Type B pancreatic cell (in vitro differentiated cells): ENCODE measurements around the gene SUSD1. TPM values are rescaled to one million over a fixed set of nuclear protein-coding genes. Genes with fewer than 3 reads are reported as not detected.

ENCODE experiments used
- DNase-seq: peaks from one replicate; pipeline ENCODE4 v3.0.0; 2021; ENCODE audit warnings: mixed read lengths; ENCODE audit not compliant: unreplicated experiment; ENCODE audit errors: extremely low spot score
- H3K27ac Mint-ChIP-seq: 2 replicates; pipeline ENCODE4 v1.8.0; 2021; ENCODE audit warnings: mild to moderate bottlenecking, mixed read lengths
- H3K27me3 Mint-ChIP-seq: 2 replicates; pipeline ENCODE4 v1.8.0; 2021; ENCODE audit warnings: mixed read lengths
- H3K36me3 Mint-ChIP-seq: 2 replicates; pipeline ENCODE4 v1.8.0; 2021; ENCODE audit warnings: mixed read lengths
- H3K4me1 Mint-ChIP-seq: one replicate; pipeline ENCODE4 v1.8.0; 2021; ENCODE audit warnings: mixed read lengths; ENCODE audit not compliant: unreplicated experiment
- H3K4me3 Mint-ChIP-seq: 2 replicates; pipeline ENCODE4 v1.8.0; 2021; ENCODE audit warnings: mild to moderate bottlenecking, mixed read lengths
- H3K9me3 Mint-ChIP-seq: 2 replicates; pipeline ENCODE4 v1.8.0; 2021; ENCODE audit warnings: mixed read lengths
- CTCF ChIP-seq: fragments of 200-600 bp; sonication (generic); conservative IDR thresholded peaks from 2 replicates; pipeline ENCODE4 v1.5.0; 2021; ENCODE audit warnings: antibody characterized with exemption, mild to moderate bottlenecking
- total RNA-seq: library from RNA; stranded (reverse); gene quantifications from 2 replicates; pipeline ENCODE4 v1.2.1, GENCODE V29; 2021; ENCODE audit warnings: low replicate concordance

The SUSD1 gene
- total RNA-seq, 1 donor from 2014 or later, result 16.3 TPM

- Mint-ChIP-seq H3K4me1 (no peaks in the 10 kb centered on the region), H3K27ac (no peak overlapping the region), H3K4me3 (no peak overlapping the region), H3K9me3 (no peaks in the 10 kb centered on the region), H3K27me3 (no peaks in the 10 kb centered on the region), H3K36me3 (peaks cover 10% of the 10 kb centered on the region)
- no peak for TF ChIP-seq CTCF
- no peak for DNase-seq
Measured at GRCh38 chr9:112149211-112149610, 25.9 kb downstream of the SUSD1 start.

GRCh38 chr9:112145886-112146285 lies 29.2 kb downstream of the SUSD1 start:
- no peak for TF ChIP-seq CTCF
- peaks cover 18% of the 10 kb centered on the region for H3K36me3 Mint-ChIP-seq
- no peak for DNase-seq
- H3K27me3 Mint-ChIP-seq, result no peaks in the 10 kb centered on the region
- no peaks in the 10 kb centered on the region for H3K4me1 Mint-ChIP-seq
- no peaks in the 10 kb centered on the region for H3K9me3 Mint-ChIP-seq
- H3K4me3 Mint-ChIP-seq, result no peak overlapping the region
- no peak overlapping the region for H3K27ac Mint-ChIP-seq

GRCh38 chr9:112144807-112145206 lies 30.3 kb downstream of the SUSD1 start:
- TF ChIP-seq CTCF, result no peak
- Mint-ChIP-seq H3K36me3 (peaks cover 18% of the 10 kb centered on the region), H3K4me1 (no peaks in the 10 kb centered on the region), H3K9me3 (no peaks in the 10 kb centered on the region), H3K27ac (no peak overlapping the region), H3K27me3 (no peaks in the 10 kb centered on the region), H3K4me3 (no peak overlapping the region)
- no peak for DNase-seq

- Mint-ChIP-seq H3K9me3 (no peaks in the 10 kb centered on the region), H3K4me3 (no peak overlapping the region), H3K27ac (no peak overlapping the region), H3K27me3 (no peaks in the 10 kb centered on the region), H3K36me3 (peaks cover 14% of the 10 kb centered on the region), H3K4me1 (no peaks in the 10 kb centered on the region)
- TF ChIP-seq CTCF, result no peak
- no peak for DNase-seq
Measured at GRCh38 chr9:112142420-112142819, 32.7 kb downstream of the SUSD1 start.

- Mint-ChIP-seq H3K4me1 (no peaks in the 10 kb centered on the region), H3K9me3 (no peaks in the 10 kb centered on the region), H3K36me3 (peaks cover 13% of the 10 kb centered on the region), H3K27me3 (no peaks in the 10 kb centered on the region), H3K27ac (no peak overlapping the region), H3K4me3 (no peak overlapping the region)
- no peak for DNase-seq
- TF ChIP-seq CTCF, result no peak
Measured at GRCh38 chr9:112140936-112141335, 34.2 kb downstream of the SUSD1 start.

- no peaks in the 10 kb centered on the region for H3K27me3 Mint-ChIP-seq
- H3K36me3 Mint-ChIP-seq, result peaks cover 22% of the 10 kb centered on the region
- DNase-seq, result no peak
- TF ChIP-seq CTCF, result no peak
- no peak overlapping the region for H3K4me3 Mint-ChIP-seq
- H3K27ac Mint-ChIP-seq, result no peak overlapping the region
- H3K4me1 Mint-ChIP-seq, result no peaks in the 10 kb centered on the region
- no peaks in the 10 kb centered on the region for H3K9me3 Mint-ChIP-seq
Measured at GRCh38 chr9:112137066-112137465, 38.0 kb downstream of the SUSD1 start.
